CD4-positive, alpha-beta T cell (primary cell): ENCODE measurements around the gene PAK6. TPM values are rescaled to one million over a fixed set of nuclear protein-coding genes. Genes with fewer than 3 reads are reported as not detected.
A peak's percentile ranks its signal among the peaks of the same experiment; 100 is the strongest.

Experiments
- ATAC-seq: fragments of 200-7000 bp; cut with Tn5 transposase; one replicate; pipeline ENCODE4 v1.10.0; 2022; ENCODE audit warnings: mild to moderate bottlenecking; ENCODE audit not compliant: poor library complexity
- CTCF ChIA-PET: fragments of 350-600 bp; sonication (Branson Sonifier 250); formaldehyde crosslinking; loops from one replicate; lab custom pipeline; 2021; ENCODE audit warnings: antibody characterized with exemption, inconsistent platforms; lab: Charles Lee
- POLR2A ChIA-PET: fragments of 350-600 bp; sonication (Branson Sonifier 250); formaldehyde crosslinking; loops from one replicate; lab custom pipeline; 2021; ENCODE audit warnings: antibody characterized with exemption, inconsistent platforms; lab: Charles Lee
- DNase-seq, 14 experiments: peaks; one replicate each; pipeline ENCODE4 v3.0.0-alpha.2; 2013 to 2020; ENCODE audit warnings: mixed read lengths in 2 of 14
- H3K27ac ChIP-seq, 2 donors: one replicate each; pipeline versions ENCODE4 v1.5.1 to v1.7.0; 2013; ENCODE audit warnings: low read length in 2 of 2, low read depth in 1 of 2, mild to moderate bottlenecking in 1 of 2
- H3K27me3 ChIP-seq, 2 experiments: 1 replicate in 1 of 2; 2 replicates in 1 of 2; pipeline versions ENCODE4 v1.6.1 to v1.7.0; 2013; ENCODE audit warnings: low read length in 2 of 2, control low read depth in 1 of 2, mild to moderate bottlenecking in 1 of 2, moderate library complexity in 1 of 2; ENCODE audit not compliant: insufficient read depth in 2 of 2, control insufficient read depth in 1 of 2
- H3K36me3 ChIP-seq: one replicate; pipeline ENCODE4 v1.6.1; 2013; ENCODE audit warnings: low read length, control low read depth; ENCODE audit not compliant: insufficient read depth
- H3K4me1 ChIP-seq: one replicate; pipeline ENCODE4 v1.6.1; 2013; ENCODE audit warnings: low read length, control low read depth; ENCODE audit not compliant: insufficient read depth
- H3K4me3 ChIP-seq: one replicate; pipeline ENCODE4 v1.5.1; 2013; ENCODE audit warnings: mild to moderate bottlenecking, low read length, moderate library complexity
- H3K9me3 ChIP-seq, 2 experiments: 1 replicate in 1 of 2; 2 replicates in 1 of 2; pipeline versions ENCODE4 v1.6.1 to v1.7.0; 2013; ENCODE audit warnings: low read length in 2 of 2, mild to moderate bottlenecking in 2 of 2, control low read depth in 1 of 2, moderate library complexity in 1 of 2; ENCODE audit not compliant: control insufficient read depth in 1 of 2, insufficient read depth in 1 of 2
- H3K27ac Mint-ChIP-seq: one replicate; pipeline ENCODE4 v1.8.0; 2020; ENCODE audit warnings: mixed read lengths
- H3K27me3 Mint-ChIP-seq: one replicate; pipeline ENCODE4 v1.8.0; 2021; ENCODE audit warnings: mixed read lengths
- H3K36me3 Mint-ChIP-seq: one replicate; pipeline ENCODE4 v1.8.0; 2021; ENCODE audit warnings: low read depth, mixed read lengths
- H3K4me1 Mint-ChIP-seq: one replicate; pipeline ENCODE4 v1.8.0; 2021; ENCODE audit warnings: low read depth, mixed read lengths
- H3K4me3 Mint-ChIP-seq: one replicate; pipeline ENCODE4 v1.8.0; 2020; ENCODE audit warnings: mild to moderate bottlenecking, mixed read lengths
- H3K9me3 Mint-ChIP-seq: one replicate; pipeline ENCODE4 v1.8.0; 2020; ENCODE audit warnings: mixed read lengths
- intact Hi-C, 2 experiments: fragments of 100-400 bp; cut with DNase I in 1 of 2; cut with micrococcal nuclease in 1 of 2; formaldehyde crosslinking; loops; one replicate each; pipeline versions ENCODE4 v1.15.1 to v1.9.0; 2023 to 2025; cut with DNase I, micrococcal nuclease
- total RNA-seq, 174 experiments: library from RNA in 2 of 174; stranded (reverse) in 2 of 174; gene quantifications; one replicate each; pipeline ENCODE4 v1.2.3 and lab custom pipeline; 2021 to 2026
- TF ChIP-seq, protein P1 (sequence below): fragments of 200-600 bp; IDR thresholded peaks from one replicate; pipeline ENCODE4 v1.8.0; 2022; ENCODE audit warnings: antibody characterized with exemption, mild to moderate bottlenecking

Gene PAK6
- total RNA-seq, 2 experiments from 2014 or later: 0.34 to 0.36 TPM

DNA sequence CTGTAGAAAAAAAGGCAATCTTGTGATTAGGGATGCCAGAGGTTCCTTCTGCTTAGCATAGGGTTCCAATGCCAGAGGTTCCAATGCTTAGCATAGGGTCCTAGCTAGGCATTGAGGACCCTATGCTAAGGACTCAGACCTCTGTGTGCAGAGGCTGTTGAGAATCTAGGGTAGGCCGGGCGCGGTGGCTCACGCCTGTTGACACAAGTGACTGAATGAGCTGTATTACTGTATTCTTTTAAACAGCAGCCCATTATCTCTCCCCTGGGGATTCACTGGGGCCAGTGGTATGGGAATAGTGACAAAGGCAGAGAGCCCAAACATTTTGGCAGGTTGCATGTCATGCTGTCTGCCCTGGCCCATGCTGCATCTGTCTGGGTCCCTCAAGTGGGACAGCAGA lies 16.2 kb downstream of the PAK6 start:
- H3K27me3 Mint-ChIP-seq: peaks cover 41% of the 10 kb centered on the region
- intact Hi-C loops: no loop called here
- Histone ChIP-seq H3K27ac (no peak overlapping the region), H3K36me3 (no peaks in the 10 kb centered on the region), H3K27me3 (peaks cover 20 to 30% of the 10 kb centered on the region in 2 experiments), H3K4me1 (peaks cover 26% of the 10 kb centered on the region), H3K4me3 (no peak overlapping the region), H3K9me3 (no peaks in the 10 kb centered on the region)
- DNase-seq (no peak), ATAC-seq (no peak)
- no peaks in the 10 kb centered on the region for H3K9me3 Mint-ChIP-seq
- H3K4me3 Mint-ChIP-seq: no peak overlapping the region
- no peaks in the 10 kb centered on the region for H3K36me3 Mint-ChIP-seq
- H3K27ac Mint-ChIP-seq: no peak overlapping the region
- TF ChIP-seq, protein P1, sequence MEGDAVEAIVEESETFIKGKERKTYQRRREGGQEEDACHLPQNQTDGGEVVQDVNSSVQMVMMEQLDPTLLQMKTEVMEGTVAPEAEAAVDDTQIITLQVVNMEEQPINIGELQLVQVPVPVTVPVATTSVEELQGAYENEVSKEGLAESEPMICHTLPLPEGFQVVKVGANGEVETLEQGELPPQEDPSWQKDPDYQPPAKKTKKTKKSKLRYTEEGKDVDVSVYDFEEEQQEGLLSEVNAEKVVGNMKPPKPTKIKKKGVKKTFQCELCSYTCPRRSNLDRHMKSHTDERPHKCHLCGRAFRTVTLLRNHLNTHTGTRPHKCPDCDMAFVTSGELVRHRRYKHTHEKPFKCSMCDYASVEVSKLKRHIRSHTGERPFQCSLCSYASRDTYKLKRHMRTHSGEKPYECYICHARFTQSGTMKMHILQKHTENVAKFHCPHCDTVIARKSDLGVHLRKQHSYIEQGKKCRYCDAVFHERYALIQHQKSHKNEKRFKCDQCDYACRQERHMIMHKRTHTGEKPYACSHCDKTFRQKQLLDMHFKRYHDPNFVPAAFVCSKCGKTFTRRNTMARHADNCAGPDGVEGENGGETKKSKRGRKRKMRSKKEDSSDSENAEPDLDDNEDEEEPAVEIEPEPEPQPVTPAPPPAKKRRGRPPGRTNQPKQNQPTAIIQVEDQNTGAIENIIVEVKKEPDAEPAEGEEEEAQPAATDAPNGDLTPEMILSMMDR: no peak
- peaks cover 9% of the 10 kb centered on the region for H3K4me1 Mint-ChIP-seq
- ChIA-PET POLR2A (no interaction called here), CTCF (no interaction called here)

GRCh38 chr15:40256638-40257235 lies 17.9 kb downstream of the PAK6 start:
- Histone ChIP-seq H3K4me1 (peaks cover 26% of the 10 kb centered on the region), H3K4me3 (no peak overlapping the region), H3K27ac (no peak overlapping the region), H3K27me3 (peaks cover 19 to 24% of the 10 kb centered on the region in 2 experiments), H3K9me3 (no peaks in the 10 kb centered on the region), H3K36me3 (no peaks in the 10 kb centered on the region)
- Mint-ChIP-seq H3K9me3 (no peaks in the 10 kb centered on the region), H3K4me1 (peaks cover 5% of the 10 kb centered on the region), H3K36me3 (no peaks in the 10 kb centered on the region), H3K4me3 (no peak overlapping the region), H3K27ac (no peak overlapping the region), H3K27me3 (peaks cover 29% of the 10 kb centered on the region)
- ATAC-seq (no peak), DNase-seq (peak in 3 of 14 experiments; percentile 41 to 64 (median 54))
- intact Hi-C loops: no loop called here
- CTCF ChIA-PET: no interaction called here
- POLR2A ChIA-PET: no interaction called here
- TF ChIP-seq, protein P1: no peak

DNA sequence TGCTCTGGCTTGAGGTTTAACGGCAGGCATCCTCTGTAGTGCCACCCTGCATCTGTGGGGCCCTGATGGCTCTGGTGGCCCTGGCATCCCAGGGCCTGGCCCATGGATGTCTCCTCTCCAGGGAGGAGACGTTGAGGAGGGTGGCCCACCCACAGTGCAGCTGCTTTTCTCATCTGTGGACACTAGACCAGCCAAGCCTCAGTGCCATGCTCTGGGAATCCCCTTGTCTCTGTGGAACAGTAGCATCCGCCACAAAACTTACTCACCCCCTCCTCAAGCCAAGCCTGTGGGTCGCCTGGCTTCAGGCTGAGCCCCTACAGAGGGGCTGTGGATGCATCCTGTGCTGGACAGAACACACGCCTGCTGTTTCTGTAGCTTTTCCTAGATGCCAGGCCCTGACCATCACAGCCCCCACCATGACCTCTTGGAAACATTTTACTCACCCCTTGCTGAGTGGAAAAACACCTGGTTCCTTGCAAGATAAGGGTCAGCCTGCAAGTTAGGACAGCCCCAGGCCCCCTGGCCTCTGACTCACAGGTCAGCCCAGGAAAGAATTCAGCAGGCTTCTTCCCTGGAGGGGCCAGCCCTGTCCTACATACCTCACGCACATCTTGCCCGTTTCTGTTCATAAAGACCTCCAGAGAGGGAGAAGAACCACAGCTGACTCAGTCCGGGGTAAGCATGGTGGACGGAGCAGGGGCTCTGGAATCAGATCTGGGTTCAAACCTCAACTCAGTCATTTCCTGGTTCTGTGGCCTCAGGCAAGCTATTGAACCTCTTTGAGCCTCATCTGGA lies 19.0 kb downstream of the PAK6 start:
- no peak for DNase-seq
- peaks cover 5% of the 10 kb centered on the region for H3K4me1 Mint-ChIP-seq
- Histone ChIP-seq H3K36me3 (no peaks in the 10 kb centered on the region), H3K4me1 (peaks cover 19% of the 10 kb centered on the region), H3K4me3 (no peak overlapping the region), H3K27ac (no peak overlapping the region), H3K9me3 (no peaks in the 10 kb centered on the region), H3K27me3 (peaks cover 15 to 16% of the 10 kb centered on the region in 2 experiments)
- H3K36me3 Mint-ChIP-seq: no peaks in the 10 kb centered on the region
- TF ChIP-seq, protein P1: no peak
- peaks cover 25% of the 10 kb centered on the region for H3K27me3 Mint-ChIP-seq
- intact Hi-C loops: no loop called here
- H3K27ac Mint-ChIP-seq: no peak overlapping the region
- no peak overlapping the region for H3K4me3 Mint-ChIP-seq
- ATAC-seq: no peak
- ChIA-PET CTCF (no interaction called here), POLR2A (no interaction called here)
- no peaks in the 10 kb centered on the region for H3K9me3 Mint-ChIP-seq
